HG03103 (cell line): ENCODE measurements around the gene FOXK1.

Experiments used
- ATAC-seq: cut with Tn5 transposase; IDR thresholded peaks from one replicate; pipeline ENCODE4 v1.9.1; 2021; ENCODE audit warnings: low read depth; ENCODE audit not compliant: unreplicated experiment

Gene FOXK1

DNA sequence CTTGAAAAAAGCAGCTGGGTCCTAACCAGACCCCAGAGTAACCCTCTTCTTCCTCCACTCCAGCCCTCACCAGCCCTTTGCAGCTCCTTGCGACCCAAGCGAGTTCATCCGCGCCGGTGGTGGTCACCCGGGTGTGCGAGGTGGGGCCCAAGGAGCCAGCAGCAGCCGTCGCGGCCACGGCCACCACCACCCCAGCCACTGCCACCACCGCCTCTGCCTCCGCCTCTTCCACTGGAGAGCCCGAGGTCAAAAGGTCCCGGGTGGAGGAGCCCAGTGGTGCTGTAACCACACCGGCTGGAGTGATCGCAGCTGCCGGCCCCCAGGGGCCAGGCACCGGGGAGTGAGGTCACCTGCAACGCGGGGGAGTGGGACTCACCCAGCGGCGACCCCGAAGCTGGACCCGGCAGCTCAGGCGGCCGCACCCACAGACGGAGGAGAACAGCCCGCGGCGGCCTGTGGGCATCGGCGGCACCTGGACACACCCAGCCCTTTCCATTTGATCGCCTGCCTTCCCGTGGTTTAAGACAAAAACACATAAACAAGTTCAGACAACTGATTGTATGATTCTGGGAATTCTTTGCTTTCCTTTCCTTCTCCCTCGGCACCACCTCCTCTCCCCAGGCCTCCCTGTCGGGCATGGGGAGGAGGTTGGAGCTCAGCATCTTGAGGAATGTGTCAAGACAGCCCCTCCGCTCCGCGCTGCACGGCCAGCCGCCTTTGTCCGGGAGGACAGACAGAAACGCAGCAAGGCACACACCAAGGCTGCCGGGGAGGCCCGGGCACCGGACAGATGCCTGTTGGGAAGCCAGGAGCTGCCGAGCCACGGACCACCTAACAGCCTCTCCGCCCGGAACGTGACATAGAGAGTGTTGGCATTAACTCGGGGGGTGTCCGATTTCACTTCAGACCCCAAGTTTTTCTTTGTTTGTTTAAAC is 80.3 kb downstream of the FOXK1 start:
- ATAC-seq = no peak

DNA sequence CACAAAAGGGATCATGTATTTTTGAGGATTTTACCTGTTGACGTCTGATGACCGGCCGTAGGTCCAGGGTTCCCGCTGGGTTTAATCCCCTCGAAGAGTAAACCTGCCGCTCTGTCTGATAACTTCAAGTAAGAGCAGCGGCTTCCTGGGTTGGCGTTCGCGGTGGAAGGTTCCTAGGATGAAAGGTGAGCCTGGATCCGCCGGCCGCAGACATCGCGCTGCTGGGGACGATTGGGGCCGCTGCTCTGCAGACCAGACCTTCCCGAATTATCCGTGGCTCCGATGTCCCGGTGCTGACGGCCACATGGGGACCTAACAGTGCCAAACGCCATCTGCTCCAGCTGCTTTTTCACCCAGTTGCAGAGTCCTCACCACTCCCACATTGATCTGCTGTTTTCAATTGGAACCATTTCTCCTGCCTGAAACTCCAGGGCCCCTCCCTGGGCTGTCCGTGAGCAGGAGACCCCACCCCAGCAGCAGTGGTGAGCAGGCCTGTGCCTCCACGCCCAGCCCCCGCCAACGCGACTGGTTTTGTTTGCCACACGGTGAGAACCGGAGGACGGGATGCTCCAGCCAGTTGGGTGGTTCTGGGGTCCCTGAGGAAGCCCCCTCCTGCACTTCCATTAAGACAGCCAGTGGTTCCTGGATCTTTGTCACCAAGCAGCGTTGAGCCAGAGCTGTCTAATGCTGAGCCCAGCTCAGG is 81.1 kb downstream of the FOXK1 start:
- ATAC-seq = no peak

DNA sequence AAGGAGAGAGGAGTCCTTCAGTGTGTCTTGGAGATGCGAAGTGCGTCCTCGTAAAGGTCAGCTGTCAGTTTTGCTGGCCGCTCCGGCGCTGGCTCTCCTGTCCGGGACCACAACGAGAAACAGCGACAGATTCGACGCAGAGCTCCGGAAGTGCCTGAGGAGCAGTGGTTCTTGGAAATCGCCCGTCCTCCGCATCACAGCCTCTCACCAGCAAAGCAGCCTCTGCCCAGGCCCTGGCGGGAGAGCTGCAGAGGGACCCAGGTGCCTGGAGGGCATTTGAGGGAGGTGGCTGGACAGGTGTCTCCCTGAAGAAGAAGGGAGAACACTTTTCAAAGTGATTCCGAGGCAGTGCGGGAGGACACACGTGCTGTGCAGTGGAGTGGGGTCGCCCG is 81.7 kb downstream of the FOXK1 start:
- no peak for ATAC-seq

DNA sequence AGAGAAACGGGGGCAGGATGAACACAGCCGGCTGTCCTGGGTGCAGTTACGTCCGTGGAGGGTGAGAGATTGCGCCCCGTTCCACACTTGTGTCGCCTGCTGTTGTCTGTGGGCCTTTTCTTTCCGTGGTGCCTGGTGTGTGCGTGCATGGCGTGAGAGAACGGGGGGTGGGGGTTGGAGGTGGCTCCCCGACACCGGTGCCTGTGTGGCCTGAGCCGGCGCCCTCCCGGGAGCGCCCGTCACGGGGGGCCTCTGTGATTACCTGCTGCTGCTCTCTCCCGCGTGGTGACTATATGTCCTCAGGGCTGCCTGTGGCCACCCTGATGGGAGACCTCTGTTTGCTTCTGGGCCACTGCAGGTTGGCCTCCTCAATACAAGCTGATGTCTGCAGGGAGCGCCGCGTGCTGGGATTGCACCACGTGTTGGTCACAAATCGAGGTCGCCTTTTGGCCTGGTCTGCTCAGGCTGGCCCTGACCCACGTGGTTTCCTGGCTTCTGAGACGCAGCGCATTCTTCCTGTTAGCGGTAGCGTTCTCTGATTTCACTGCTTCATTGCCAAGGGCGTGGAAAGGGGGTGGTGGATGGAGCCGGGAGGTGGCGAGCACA is 82.4 kb downstream of the FOXK1 start:
- no peak for ATAC-seq

- no peak for ATAC-seq
These were observed 83.8 kb downstream of the FOXK1 start for GRCh38 chr7:4765776-4766490.

- ATAC-seq = no peak
These were observed 84.8 kb downstream of the FOXK1 start for GRCh38 chr7:4766666-4767519.

DNA sequence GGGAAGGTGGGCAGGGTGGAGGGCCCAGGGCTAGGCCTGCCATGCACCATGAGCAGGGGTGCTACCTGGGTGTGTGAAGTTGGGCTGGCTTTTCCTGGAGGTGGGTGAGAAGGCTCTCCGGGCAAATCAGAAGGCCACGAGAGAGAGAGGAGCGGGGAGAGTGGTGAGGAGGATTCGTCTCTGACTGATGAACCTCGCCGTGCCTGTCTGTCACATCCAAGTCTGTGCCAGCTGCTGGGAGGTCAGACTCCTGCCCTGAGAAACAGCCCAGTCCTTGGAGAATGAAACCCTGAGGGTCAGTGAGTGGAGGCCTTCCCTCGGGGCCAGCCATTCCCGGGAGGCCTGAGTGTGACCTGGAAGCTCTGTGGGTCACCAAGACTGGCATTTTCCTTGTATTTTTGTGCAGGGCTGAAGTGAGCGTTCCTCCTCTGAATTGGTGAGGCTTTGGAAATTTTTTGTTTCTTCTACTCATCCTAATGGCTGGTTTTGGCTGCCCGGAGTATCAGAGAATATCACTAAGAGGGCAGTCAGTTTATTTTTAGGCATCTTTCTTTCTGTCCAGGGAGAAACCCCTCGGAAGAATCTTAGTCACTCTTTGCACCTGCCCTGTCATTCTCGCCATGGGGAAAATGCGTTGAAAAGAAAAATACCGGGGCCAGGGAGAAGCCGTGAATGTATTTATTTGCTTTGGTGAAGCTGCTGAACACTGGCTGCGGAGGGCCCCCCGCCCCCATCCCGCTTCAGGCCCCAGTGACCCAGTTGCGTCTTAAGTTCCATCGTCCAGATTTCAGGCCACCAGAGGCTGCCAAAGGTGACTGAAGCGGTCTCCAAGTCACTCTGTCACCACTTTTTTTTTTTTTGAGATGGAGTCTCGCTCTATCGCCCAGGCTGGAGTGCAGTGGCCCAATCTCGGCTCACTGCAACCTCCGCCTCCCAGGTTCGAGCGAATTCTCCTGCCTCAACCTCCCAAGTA is 86.8 kb downstream of the FOXK1 start:
- no peak for ATAC-seq

- ATAC-seq = no peak
These were observed 87.7 kb downstream of the FOXK1 start for GRCh38 chr7:4769761-4770160.

DNA sequence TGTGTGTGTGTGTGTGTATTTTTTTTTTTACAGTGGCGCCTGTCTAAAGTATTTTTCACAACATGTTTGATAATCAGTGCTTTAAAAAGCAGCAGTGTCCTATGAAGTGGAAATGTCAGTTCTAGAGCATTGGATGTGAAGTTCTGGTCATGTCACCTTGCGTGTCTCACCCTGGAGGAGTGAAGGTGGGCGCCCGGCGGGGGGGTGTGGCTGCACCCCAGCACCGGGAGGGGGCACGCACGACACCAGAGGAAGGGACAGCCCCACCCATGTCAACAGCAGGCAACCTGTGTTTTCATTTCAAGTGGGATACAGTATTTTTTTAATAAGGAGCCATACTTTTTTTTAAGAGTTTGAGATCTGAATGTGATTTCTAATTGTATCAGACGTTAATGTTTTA is 88.8 kb downstream of the FOXK1 start:
- ATAC-seq = no peak

DNA sequence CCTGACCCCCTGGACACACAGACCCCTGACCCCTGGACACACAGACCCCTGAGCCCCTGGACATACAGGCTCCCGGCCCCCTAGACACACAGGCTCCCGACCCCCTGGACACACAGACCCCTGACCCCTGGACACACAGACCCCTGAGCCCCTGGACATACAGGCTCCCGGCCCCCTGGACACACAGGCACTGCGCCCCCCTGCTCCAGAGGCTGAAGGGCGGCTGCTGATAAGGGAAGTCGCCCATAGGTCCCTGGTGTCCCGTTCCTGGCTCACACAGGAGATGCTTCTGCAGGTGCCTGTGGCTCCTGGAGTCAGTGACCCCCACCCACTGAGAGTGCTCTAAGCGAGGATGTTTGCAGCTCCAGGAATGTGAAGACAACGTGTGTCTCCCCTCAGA is 89.6 kb downstream of the FOXK1 start:
- ATAC-seq = no peak

DNA sequence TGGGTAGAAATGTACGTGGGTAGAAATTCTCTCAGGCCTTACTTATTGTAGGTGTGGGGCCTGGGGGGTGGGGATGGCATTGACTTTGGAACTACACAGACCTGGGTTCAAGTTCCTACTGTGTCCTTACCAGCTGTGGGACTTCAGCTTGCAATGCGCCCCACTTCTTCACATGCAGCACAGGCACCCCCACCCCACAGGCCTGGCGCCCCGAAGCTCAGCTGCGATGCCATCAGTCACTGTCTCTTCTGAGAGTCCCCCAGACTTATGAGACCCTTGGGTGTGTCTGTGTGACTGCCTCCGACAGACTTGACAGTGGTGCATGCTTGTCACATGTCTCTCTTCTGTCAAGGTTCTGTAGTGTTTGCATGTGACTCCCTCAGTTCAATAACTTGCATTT is 90.2 kb downstream of the FOXK1 start:
- no peak for ATAC-seq

DNA sequence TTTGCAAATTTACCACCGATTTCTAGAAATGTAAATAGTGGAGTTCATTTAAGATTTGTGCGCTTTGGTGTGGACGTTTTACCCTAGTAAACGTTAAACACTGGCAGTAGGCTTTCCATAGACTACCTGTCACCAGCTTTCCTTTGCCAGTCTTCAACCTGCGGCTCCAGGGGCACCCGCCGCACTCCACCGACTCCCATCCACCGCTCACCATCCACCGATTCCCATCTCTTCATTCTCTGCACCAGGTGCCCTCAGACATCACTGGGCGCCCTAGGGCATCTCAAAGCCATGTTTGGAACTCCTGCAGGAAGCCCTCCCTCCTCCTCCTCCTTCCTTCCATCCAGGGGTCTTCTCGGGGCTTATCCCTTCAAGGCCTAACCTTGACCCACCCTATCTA is 91.9 kb downstream of the FOXK1 start:
- ATAC-seq = no peak

DNA sequence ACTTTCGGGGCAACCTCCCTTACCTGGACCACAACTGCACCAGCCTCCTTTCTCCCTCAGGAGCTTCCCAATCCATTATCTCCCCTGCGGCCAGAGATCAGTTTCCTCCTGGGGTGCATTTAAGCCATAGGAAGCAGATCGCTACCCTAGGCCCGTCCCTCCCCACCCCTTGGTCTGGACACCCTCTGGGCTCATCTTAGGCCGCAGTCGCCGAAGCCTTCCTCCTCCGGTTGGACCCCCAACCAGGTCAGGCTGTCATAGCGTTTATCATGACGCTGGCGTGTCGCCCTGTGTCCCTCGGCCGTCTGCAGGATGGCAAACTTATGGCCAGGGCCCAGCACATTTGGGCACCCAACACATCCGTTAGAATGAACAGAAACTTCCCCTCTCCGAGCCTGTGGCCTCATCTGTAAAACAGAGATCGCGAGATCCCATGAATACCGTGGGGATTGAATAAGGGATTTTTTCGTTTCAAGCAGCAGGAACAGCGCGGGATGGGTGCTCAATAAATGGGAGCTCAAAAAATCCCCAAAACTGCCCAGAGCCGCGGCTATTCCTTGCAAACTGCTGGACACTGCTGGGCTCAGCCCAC is 92.7 kb downstream of the FOXK1 start:
- ATAC-seq = peak; percentile 14

- ATAC-seq = peak; percentile 88
These were observed 93.3 kb downstream of the FOXK1 start, which contains the start of gene AP5Z1 for GRCh38 chr7:4775250-4775847. TSS of gene AP5Z1 (plus strand) at chr7:4775623. CDS start at chr7:4775716, 93 bp downstream.

GRCh38 chr7:4775848-4776623 is 93.9 kb downstream of the FOXK1 start:
- ATAC-seq = peak; percentile 3

DNA sequence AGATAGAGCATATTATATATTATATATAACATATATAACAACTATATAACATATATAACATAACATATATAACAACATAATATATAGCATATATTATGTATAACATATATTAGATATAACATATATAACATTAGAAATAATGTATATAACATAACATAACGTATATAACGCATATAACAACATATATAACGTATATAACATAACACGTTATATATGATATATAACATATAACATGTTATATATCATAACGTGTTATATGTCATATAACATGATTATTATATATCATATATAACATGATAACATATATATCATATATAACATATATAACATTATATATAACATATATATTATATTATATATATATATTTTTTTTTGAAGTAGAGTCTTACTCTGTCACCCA is 97.0 kb downstream of the FOXK1 start:
- no peak for ATAC-seq

GRCh38 chr7:4781366-4782069 is 99.4 kb downstream of the FOXK1 start:
- no peak for ATAC-seq
